ENCODE measurements around the gene DNER. TPM values are rescaled to one million over a fixed set of nuclear protein-coding genes. Genes with fewer than 3 reads are reported as not detected.

DNER gene
- total and polyA plus RNA-seq, 2 donors (not counting 1 experiment from before 2014, with no cell fraction given), result not detected

DNA sequence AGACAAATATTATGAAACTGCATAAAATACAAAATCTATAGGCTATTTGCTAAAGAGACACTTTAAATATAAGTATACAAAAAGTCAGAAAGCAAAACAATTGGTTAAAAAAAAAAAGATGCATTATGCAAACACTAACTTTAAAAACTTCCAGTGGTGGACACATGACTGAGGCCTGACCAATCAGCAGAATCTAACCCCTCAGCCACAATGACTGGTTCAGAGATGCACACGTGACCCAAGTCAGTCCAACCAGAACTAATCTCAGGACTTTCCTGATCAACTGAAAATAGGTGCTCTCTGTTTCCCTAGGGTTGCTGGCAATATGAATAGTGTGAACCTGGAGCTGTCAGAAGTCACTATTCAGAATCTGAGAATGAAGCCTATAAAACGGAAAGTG, 22.7 kb downstream of the DNER start:
- Histone ChIP-seq H4K20me1 (ENCODE audit: control insufficient read depth, insufficient read depth, low read length, poor library complexity, severe bottlenecking) (no peaks in the 10 kb centered on the region), H3K4me1 (ENCODE audit: control insufficient read depth in 2 of 2, insufficient read depth in 2 of 2, low read length in 2 of 2) (no peaks in the 10 kb centered on the region), H3K9me3 (ENCODE audit: control extremely low read depth in 1 of 3, control insufficient read depth in 2 of 3, insufficient read depth in 1 of 3, low read length in 2 of 3) (peaks cover 0 to 7% (median 1%) of the 10 kb centered on the region in 3 donors), H2AFZ (ENCODE audit: insufficient read depth, low read depth, low read length, poor library complexity, severe bottlenecking) (no peak overlapping the region), H3K36me3 (replicated peaks in 1 of 2; ENCODE audit: control extremely low read depth in 1 of 2, control insufficient read depth in 1 of 2, extremely low read depth in 1 of 2, insufficient read depth in 2 of 2, low read length in 1 of 2) (no peaks in the 10 kb centered on the region), H3K27me3 (replicated peaks in 1 of 4; ENCODE audit: control extremely low read depth in 1 of 4, control insufficient read depth in 3 of 4, insufficient read depth in 4 of 4, low read length in 3 of 4) (no peaks in the 10 kb centered on the region), H3K79me2 (ENCODE audit: control insufficient read depth, insufficient read depth, low read length) (no peaks in the 10 kb centered on the region), H3K27ac (ENCODE audit: low read length in 2 of 2) (no peak overlapping the region), H3K9ac (ENCODE audit: low read length) (no peak overlapping the region), H3K4me2 (replicated peaks; ENCODE audit: low read depth, low read length, poor library complexity, severe bottlenecking) (no peak overlapping the region), H3K4me3 (ENCODE audit: control extremely low read depth in 1 of 5, extremely low read depth in 1 of 5, insufficient read depth in 1 of 5, low read depth in 2 of 5, low read length in 4 of 5) (no peak overlapping the region)
- Mint-ChIP-seq H3K9me3 (ENCODE audit: insufficient read depth) (peaks cover 2% of the 10 kb centered on the region), H3K27me3 (peaks cover 19% of the 10 kb centered on the region), H3K27ac (no peak overlapping the region), H3K4me1 (no peaks in the 10 kb centered on the region), H3K4me3 (no peak overlapping the region)
- ATAC-seq (ENCODE audit: low read depth), result no peak
- CTCF ChIA-PET, result no interaction called here
- no peak for DNase-seq
- intact Hi-C loops (cut with micrococcal nuclease), result no loop called here
- 100% methylated on average over 1 of the region's 2 CpGs for WGBS (ENCODE audit: insufficient coverage)
- no peak for TF ChIP-seq CTCF (IDR thresholded peaks at IDR 0.05)
- TF ChIP-seq EZH2 (IDR thresholded peaks at IDR 0.05; ENCODE audit: borderline replicate concordance, insufficient read depth, low read depth, low read length, poor library complexity, severe bottlenecking), result no peak
- POLR2A ChIA-PET, result no interaction called here

- Histone ChIP-seq H3K9ac (ENCODE audit: low read length) (no peak overlapping the region), H3K27ac (ENCODE audit: low read length in 2 of 2) (no peak overlapping the region), H4K20me1 (ENCODE audit: control insufficient read depth, insufficient read depth, low read length, poor library complexity, severe bottlenecking) (no peaks in the 10 kb centered on the region), H3K36me3 (replicated peaks in 1 of 2; ENCODE audit: control extremely low read depth in 1 of 2, control insufficient read depth in 1 of 2, extremely low read depth in 1 of 2, insufficient read depth in 2 of 2, low read length in 1 of 2) (no peaks in the 10 kb centered on the region), H3K4me2 (replicated peaks; ENCODE audit: low read depth, low read length, poor library complexity, severe bottlenecking) (no peak overlapping the region), H3K4me3 (ENCODE audit: control extremely low read depth in 1 of 5, extremely low read depth in 1 of 5, insufficient read depth in 1 of 5, low read depth in 2 of 5, low read length in 4 of 5) (no peak overlapping the region), H3K27me3 (replicated peaks in 1 of 4; ENCODE audit: control extremely low read depth in 1 of 4, control insufficient read depth in 3 of 4, insufficient read depth in 4 of 4, low read length in 3 of 4) (peaks cover 0 to 6% (median 0%) of the 10 kb centered on the region in 4 experiments), H3K9me3 (ENCODE audit: control extremely low read depth in 1 of 3, control insufficient read depth in 2 of 3, insufficient read depth in 1 of 3, low read length in 2 of 3) (peaks cover 0 to 5% (median 1%) of the 10 kb centered on the region in 3 donors), H3K4me1 (ENCODE audit: control insufficient read depth in 2 of 2, insufficient read depth in 2 of 2, low read length in 2 of 2) (no peaks in the 10 kb centered on the region), H3K79me2 (ENCODE audit: control insufficient read depth, insufficient read depth, low read length) (no peaks in the 10 kb centered on the region), H2AFZ (ENCODE audit: insufficient read depth, low read depth, low read length, poor library complexity, severe bottlenecking) (no peak overlapping the region)
- 71% methylated on average over 1 of the region's 2 CpGs for WGBS (ENCODE audit: insufficient coverage)
- H3K27me3 Mint-ChIP-seq, result peaks cover 23% of the 10 kb centered on the region
- CTCF ChIA-PET, result no interaction called here
- POLR2A ChIA-PET, result no interaction called here
- no peak overlapping the region for H3K4me3 Mint-ChIP-seq
- DNase-seq, result no peak
- ATAC-seq (ENCODE audit: low read depth), result no peak
- TF ChIP-seq CTCF (IDR thresholded peaks at IDR 0.05) (no peak), EZH2 (IDR thresholded peaks at IDR 0.05; ENCODE audit: borderline replicate concordance, insufficient read depth, low read depth, low read length, poor library complexity, severe bottlenecking) (no peak)
- peaks cover 2% of the 10 kb centered on the region for H3K9me3 Mint-ChIP-seq (ENCODE audit: insufficient read depth)
- no peaks in the 10 kb centered on the region for H3K4me1 Mint-ChIP-seq
- intact Hi-C loops (cut with micrococcal nuclease), result no loop called here
- no peak overlapping the region for H3K27ac Mint-ChIP-seq
These were observed 25.0 kb downstream of the DNER start for GRCh38 chr2:229689307-229689839.
